ENCODE measurements around the gene ZNF384. TPM values are rescaled to one million over a fixed set of nuclear protein-coding genes. Genes with fewer than 3 reads are reported as not detected.

The ZNF384 gene
- total and polyA plus RNA-seq, 2 experiments from 2014 or later, result 20.5 to 35.9 TPM

- TF ChIP-seq REST (IDR thresholded peaks at IDR 0.05; ENCODE audit: unreplicated experiment) (no peak), POLR2AphosphoS5 (IDR thresholded peaks at IDR 0.05; ENCODE audit: low read depth) (no peak), EZH2phosphoT487 (IDR thresholded peaks at IDR 0.05; ENCODE audit: unreplicated experiment) (no peak), EZH2 (IDR thresholded peaks at IDR 0.05; ENCODE audit: low read depth, unreplicated experiment) (no peak), NANOG (IDR thresholded peaks at IDR 0.05; ENCODE audit: borderline replicate concordance) (no peak)
- TF ChIP-seq, protein P1, sequence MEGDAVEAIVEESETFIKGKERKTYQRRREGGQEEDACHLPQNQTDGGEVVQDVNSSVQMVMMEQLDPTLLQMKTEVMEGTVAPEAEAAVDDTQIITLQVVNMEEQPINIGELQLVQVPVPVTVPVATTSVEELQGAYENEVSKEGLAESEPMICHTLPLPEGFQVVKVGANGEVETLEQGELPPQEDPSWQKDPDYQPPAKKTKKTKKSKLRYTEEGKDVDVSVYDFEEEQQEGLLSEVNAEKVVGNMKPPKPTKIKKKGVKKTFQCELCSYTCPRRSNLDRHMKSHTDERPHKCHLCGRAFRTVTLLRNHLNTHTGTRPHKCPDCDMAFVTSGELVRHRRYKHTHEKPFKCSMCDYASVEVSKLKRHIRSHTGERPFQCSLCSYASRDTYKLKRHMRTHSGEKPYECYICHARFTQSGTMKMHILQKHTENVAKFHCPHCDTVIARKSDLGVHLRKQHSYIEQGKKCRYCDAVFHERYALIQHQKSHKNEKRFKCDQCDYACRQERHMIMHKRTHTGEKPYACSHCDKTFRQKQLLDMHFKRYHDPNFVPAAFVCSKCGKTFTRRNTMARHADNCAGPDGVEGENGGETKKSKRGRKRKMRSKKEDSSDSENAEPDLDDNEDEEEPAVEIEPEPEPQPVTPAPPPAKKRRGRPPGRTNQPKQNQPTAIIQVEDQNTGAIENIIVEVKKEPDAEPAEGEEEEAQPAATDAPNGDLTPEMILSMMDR (conservative IDR thresholded peaks at IDR 0.05; ENCODE audit: low read depth in 2 of 2), result no peak
- TF ChIP-seq, protein P2, sequence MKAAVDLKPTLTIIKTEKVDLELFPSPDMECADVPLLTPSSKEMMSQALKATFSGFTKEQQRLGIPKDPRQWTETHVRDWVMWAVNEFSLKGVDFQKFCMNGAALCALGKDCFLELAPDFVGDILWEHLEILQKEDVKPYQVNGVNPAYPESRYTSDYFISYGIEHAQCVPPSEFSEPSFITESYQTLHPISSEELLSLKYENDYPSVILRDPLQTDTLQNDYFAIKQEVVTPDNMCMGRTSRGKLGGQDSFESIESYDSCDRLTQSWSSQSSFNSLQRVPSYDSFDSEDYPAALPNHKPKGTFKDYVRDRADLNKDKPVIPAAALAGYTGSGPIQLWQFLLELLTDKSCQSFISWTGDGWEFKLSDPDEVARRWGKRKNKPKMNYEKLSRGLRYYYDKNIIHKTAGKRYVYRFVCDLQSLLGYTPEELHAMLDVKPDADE (IDR thresholded peaks at IDR 0.05), result no peak
Measured at GRCh38 chr12:6701078-6701768, 12.0 kb upstream of the ZNF384 start (continued).

DNA sequence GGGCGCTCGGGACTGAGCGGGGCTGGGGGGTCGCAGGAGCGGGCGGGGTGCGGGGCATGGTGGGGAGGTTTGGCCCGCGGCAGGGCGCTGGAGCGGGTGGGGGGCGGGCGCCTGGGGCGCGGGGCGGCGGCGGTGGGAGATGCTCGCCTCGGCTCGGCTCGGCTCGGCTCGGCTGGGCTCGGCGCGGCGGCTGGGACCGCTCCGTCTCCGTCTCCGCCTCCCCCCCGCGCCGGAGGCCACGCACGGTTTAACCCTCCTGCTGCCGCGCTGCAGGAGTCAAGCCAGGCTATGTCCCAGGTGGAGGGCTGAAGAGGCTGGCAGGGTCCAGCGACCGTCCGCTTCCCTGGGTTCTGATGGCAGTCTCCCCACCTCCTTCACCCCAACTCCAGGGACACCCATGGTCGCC is 11.5 kb upstream of the ZNF384 start, which contains the start of gene PIANP:
TSS of gene PIANP (minus strand) at position 170 of the 406 bp plus-strand sequence. CDS start 2,754 bp downstream, outside the sequence.
- Histone ChIP-seq H3K4me2 (peak within 1 kb of the TSS; percentile 95), H4K20me1 (replicated peaks; ENCODE audit: insufficient read depth) (no peaks in the 10 kb centered on the region), H2AFZ (peak within 1 kb of the TSS; percentile 97), H3K27me3 (ENCODE audit: insufficient read depth) (peaks cover 28% of the 10 kb centered on the region), H3K36me3 (ENCODE audit: insufficient read depth) (no peaks in the 10 kb centered on the region), H3K4me1 (ENCODE audit: insufficient read depth) (peaks cover 15% of the 10 kb centered on the region), H3F3A (replicated peaks; ENCODE audit: low read depth) (peaks cover 14% of the 10 kb centered on the region; the same call in 1 of the 2 replicates), H3K79me2 (replicated peaks; ENCODE audit: insufficient read depth) (0 out of 2 replicates have a peak, but pooled peaks cover 3% of the 10 kb centered on the region), H3K4me3 (peak within 1 kb of the TSS; percentile 90), H3K9me2 (ENCODE audit: insufficient read depth) (no peaks in the 10 kb centered on the region), H3K27ac (ENCODE audit: low read depth) (no peak within 1 kb of the TSS)
- ATAC-seq (peak; percentile 50), DNase-seq (ENCODE audit: low spot score) (peak; percentile 58)
- H3K4me1 Mint-ChIP-seq, result peaks cover 27% of the 10 kb centered on the region
- peaks cover 6% of the 10 kb centered on the region; the same call in 2 of the 3 replicates for H3K36me3 Mint-ChIP-seq (ENCODE audit: low read depth)
- H3K27me3 Mint-ChIP-seq (ENCODE audit: insufficient read depth, low read depth, poor library complexity), result peaks cover 36% of the 10 kb centered on the region
- H3K4me3 Mint-ChIP-seq, result peak within 1 kb of the TSS; percentile 86
- no peak within 1 kb of the TSS for H3K27ac Mint-ChIP-seq
- H3K9me3 Mint-ChIP-seq, result peaks cover 4% of the 10 kb centered on the region
- TF ChIP-seq EZH2 (IDR thresholded peaks at IDR 0.05; ENCODE audit: low read depth, unreplicated experiment) (no peak), JUNB (IDR thresholded peaks at IDR 0.05; ENCODE audit: unreplicated experiment) (no peak), CREB1 (CRISPR knock-in tag; IDR thresholded peaks at IDR 0.05; ENCODE audit: low read depth) (no peak)
- TF ChIP-seq, protein P3, sequence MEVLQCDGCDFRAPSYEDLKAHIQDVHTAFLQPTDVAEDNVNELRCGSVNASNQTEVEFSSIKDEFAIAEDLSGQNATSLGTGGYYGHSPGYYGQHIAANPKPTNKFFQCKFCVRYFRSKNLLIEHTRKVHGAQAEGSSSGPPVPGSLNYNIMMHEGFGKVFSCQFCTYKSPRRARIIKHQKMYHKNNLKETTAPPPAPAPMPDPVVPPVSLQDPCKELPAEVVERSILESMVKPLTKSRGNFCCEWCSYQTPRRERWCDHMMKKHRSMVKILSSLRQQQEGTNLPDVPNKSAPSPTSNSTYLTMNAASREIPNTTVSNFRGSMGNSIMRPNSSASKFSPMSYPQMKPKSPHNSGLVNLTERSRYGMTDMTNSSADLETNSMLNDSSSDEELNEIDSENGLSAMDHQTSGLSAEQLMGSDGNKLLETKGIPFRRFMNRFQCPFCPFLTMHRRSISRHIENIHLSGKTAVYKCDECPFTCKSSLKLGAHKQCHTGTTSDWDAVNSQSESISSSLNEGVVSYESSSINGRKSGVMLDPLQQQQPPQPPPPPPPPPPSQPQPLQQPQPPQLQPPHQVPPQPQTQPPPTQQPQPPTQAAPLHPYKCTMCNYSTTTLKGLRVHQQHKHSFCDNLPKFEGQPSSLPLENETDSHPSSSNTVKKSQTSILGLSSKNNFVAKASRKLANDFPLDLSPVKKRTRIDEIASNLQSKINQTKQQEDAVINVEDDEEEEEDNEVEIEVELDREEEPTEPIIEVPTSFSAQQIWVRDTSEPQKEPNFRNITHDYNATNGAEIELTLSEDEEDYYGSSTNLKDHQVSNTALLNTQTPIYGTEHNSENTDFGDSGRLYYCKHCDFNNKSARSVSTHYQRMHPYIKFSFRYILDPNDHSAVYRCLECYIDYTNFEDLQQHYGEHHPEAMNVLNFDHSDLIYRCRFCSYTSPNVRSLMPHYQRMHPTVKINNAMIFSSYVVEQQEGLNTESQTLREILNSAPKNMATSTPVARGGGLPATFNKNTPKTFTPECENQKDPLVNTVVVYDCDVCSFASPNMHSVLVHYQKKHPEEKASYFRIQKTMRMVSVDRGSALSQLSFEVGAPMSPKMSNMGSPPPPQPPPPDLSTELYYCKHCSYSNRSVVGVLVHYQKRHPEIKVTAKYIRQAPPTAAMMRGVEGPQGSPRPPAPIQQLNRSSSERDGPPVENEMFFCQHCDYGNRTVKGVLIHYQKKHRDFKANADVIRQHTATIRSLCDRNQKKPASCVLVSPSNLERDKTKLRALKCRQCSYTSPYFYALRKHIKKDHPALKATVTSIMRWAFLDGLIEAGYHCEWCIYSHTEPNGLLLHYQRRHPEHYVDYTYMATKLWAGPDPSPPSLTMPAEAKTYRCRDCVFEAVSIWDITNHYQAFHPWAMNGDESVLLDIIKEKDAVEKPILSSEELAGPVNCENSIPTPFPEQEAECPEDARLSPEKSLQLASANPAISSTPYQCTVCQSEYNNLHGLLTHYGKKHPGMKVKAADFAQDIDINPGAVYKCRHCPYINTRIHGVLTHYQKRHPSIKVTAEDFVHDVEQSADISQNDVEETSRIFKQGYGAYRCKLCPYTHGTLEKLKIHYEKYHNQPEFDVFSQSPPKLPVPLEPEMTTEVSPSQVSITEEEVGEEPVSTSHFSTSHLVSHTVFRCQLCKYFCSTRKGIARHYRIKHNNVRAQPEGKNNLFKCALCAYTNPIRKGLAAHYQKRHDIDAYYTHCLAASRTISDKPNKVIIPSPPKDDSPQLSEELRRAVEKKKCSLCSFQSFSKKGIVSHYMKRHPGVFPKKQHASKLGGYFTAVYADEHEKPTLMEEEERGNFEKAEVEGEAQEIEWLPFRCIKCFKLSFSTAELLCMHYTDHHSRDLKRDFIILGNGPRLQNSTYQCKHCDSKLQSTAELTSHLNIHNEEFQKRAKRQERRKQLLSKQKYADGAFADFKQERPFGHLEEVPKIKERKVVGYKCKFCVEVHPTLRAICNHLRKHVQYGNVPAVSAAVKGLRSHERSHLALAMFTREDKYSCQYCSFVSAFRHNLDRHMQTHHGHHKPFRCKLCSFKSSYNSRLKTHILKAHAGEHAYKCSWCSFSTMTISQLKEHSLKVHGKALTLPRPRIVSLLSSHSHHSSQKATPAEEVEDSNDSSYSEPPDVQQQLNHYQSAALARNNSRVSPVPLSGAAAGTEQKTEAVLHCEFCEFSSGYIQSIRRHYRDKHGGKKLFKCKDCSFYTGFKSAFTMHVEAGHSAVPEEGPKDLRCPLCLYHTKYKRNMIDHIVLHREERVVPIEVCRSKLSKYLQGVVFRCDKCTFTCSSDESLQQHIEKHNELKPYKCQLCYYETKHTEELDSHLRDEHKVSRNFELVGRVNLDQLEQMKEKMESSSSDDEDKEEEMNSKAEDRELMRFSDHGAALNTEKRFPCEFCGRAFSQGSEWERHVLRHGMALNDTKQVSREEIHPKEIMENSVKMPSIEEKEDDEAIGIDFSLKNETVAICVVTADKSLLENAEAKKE (CRISPR knock-in tag; IDR thresholded peaks at IDR 0.05), result no peak
- TF ChIP-seq, protein P2 (IDR thresholded peaks at IDR 0.05), result no peak

Measured in GM23338 (cell line).